ENCODE results near the gene EYA4.

DNA sequence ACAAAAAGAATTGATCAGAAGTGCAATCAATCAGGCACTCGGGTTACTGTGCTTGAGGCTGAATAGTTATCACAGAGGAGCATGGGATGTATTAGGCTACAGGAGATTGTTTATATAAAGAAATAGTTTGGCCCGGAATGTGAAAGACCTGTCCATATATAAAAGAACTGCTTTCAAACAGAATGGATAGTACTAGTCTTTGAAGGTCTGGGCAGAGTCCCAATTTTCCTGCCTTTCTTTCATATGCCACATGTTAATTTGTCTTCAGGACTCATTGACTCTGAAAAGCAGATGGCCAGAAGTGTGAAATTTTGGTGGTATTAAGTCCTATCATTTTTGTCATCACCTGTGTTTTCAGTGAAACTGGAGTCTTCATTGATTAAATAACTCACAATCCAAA, 314.5 kb downstream of the EYA4 start:
- TF ChIP-seq, protein P1, sequence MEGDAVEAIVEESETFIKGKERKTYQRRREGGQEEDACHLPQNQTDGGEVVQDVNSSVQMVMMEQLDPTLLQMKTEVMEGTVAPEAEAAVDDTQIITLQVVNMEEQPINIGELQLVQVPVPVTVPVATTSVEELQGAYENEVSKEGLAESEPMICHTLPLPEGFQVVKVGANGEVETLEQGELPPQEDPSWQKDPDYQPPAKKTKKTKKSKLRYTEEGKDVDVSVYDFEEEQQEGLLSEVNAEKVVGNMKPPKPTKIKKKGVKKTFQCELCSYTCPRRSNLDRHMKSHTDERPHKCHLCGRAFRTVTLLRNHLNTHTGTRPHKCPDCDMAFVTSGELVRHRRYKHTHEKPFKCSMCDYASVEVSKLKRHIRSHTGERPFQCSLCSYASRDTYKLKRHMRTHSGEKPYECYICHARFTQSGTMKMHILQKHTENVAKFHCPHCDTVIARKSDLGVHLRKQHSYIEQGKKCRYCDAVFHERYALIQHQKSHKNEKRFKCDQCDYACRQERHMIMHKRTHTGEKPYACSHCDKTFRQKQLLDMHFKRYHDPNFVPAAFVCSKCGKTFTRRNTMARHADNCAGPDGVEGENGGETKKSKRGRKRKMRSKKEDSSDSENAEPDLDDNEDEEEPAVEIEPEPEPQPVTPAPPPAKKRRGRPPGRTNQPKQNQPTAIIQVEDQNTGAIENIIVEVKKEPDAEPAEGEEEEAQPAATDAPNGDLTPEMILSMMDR (IDR thresholded peaks at IDR 0.05), result no peak
- no peak for TF ChIP-seq POLR2A (IDR thresholded peaks at IDR 0.05)

All from breast epithelium (tissue), 3 donors.